PC-9 (cell line): ENCODE data around the gene ZNF429.

ENCODE experiments used
- CTCF ChIP-seq: fragments of 200-600 bp; sonication (generic); conservative IDR thresholded peaks from 2 replicates; pipeline ENCODE4 v1.6.1; 2017; ENCODE audit warnings: mixed run types, antibody characterized with exemption, mild to moderate bottlenecking, moderate library complexity
- EZH2 ChIP-seq: fragments of 200-600 bp; sonication (generic); IDR thresholded peaks from 2 replicates; pipeline ENCODE4 v1.8.0; 2017; ENCODE audit warnings: antibody characterized with exemption, low read depth

GRCh38 chr19:21568816-21569493 is 63.6 kb downstream of the ZNF429 start:
- TF ChIP-seq CTCF (no peak), EZH2 (no peak)
